Measurements from ENCODE around the gene SMCO3. TPM values are rescaled to one million over a fixed set of nuclear protein-coding genes. Genes with fewer than 3 reads are reported as not detected.

Gene SMCO3
- total and polyA plus RNA-seq, 2 of the 13 experiments (the other 11 are each of a cell fraction or from before 2014, with no cell fraction given) = 0.29 to 0.42 TPM

DNA sequence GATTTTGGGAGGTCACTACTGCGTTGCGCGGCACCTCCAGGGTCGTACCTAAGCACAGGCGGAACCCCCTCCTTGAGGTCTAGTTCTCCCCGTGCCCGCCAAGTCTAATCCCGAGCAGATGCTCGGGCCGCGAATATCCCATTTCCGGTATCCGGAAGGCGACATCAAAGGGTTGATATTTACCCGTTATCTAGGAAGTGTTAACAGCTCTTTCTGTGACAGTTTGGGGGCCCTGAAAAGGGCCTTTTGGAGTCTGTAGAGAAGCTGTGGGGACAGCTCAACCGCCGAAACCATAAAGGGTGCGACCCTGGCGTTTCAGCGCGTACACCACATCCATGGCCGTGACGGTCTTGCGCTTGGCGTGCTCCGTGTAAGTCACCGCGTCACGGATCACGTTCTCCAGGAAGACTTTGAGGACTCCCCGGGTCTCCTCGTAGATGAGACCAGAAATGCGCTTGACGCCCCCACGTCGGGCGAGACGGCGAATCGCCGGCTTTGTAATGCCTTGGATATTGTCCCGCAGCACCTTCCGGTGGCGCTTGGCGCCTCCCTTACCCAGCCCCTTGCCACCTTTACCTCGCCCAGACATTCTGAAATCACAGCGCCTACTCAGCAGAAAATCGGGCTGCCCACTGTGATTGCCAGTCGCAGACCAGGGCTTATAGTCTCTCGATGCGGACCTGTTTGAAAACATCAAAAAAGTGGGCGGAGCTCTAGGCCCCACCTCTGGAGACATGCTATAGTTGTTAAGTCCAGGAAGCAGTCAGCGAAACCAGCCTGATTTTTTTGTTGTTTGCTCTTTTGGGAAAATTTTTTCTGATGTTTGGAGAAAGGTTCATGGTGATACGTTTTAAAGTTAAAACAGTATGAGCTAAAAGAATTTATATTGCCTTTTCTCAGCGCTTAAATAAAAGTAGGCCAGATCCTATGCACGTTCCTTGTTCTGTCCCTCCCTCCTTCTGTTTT is 43.2 kb downstream of the SMCO3 start (continued):
- TF ChIP-seq ASH2L (IDR thresholded peaks at IDR 0.05; ENCODE audit: insufficient read length, low read depth, low read length) (peak; percentile 71), ZNF792 (CRISPR knock-in tag; IDR thresholded peaks at IDR 0.05) (peak; percentile 74), ZNF563 (CRISPR knock-in tag; IDR thresholded peaks at IDR 0.05) (peak; percentile 65; the same call in 1 of the 2 replicates), HOXA7 (CRISPR knock-in tag; IDR thresholded peaks at IDR 0.05) (no peak), AFF4 (CRISPR knock-in tag; IDR thresholded peaks at IDR 0.05) (no peak; the same call in none of the 2 replicates), SOX5 (CRISPR knock-in tag; IDR thresholded peaks at IDR 0.05; ENCODE audit: borderline replicate concordance) (peak; percentile 50; the same call in 1 of the 2 replicates), MBD4 (IDR thresholded peaks at IDR 0.05; ENCODE audit: borderline replicate concordance, low read length) (0 out of 2 replicates have a peak, but pooled peaks have one; percentile 74), PTBP1 (IDR thresholded peaks at IDR 0.05; ENCODE audit: low read depth, low read length, poor library complexity, severe bottlenecking) (no peak), STAG1 (CRISPR knock-in tag; IDR thresholded peaks at IDR 0.05) (no peak), MBNL3 (CRISPR knock-in tag; conservative IDR thresholded peaks at IDR 0.05) (no peak), ZBTB1 (CRISPR knock-in tag; IDR thresholded peaks at IDR 0.05; ENCODE audit: borderline replicate concordance) (no peak), ZNF143 (CRISPR knock-in tag; IDR thresholded peaks at IDR 0.05) (no peak; the same call in 1 of the 2 replicates), POLR2G (IDR thresholded peaks at IDR 0.05; ENCODE audit: low read depth, low read length) (peak; percentile 99), ZMYM4 (CRISPR knock-in tag; IDR thresholded peaks at IDR 0.05) (peak; percentile 92), ZNF12 (CRISPR knock-in tag; IDR thresholded peaks at IDR 0.05) (no peak; the same call in 1 of the 2 replicates)
- TF ChIP-seq, protein P1, sequence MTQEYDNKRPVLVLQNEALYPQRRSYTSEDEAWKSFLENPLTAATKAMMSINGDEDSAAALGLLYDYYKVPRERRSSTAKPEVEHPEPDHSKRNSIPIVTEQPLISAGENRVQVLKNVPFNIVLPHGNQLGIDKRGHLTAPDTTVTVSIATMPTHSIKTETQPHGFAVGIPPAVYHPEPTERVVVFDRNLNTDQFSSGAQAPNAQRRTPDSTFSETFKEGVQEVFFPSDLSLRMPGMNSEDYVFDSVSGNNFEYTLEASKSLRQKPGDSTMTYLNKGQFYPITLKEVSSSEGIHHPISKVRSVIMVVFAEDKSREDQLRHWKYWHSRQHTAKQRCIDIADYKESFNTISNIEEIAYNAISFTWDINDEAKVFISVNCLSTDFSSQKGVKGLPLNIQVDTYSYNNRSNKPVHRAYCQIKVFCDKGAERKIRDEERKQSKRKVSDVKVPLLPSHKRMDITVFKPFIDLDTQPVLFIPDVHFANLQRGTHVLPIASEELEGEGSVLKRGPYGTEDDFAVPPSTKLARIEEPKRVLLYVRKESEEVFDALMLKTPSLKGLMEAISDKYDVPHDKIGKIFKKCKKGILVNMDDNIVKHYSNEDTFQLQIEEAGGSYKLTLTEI (CRISPR knock-in tag; conservative IDR thresholded peaks at IDR 0.05) = no peak
- TF ChIP-seq, protein P2, sequence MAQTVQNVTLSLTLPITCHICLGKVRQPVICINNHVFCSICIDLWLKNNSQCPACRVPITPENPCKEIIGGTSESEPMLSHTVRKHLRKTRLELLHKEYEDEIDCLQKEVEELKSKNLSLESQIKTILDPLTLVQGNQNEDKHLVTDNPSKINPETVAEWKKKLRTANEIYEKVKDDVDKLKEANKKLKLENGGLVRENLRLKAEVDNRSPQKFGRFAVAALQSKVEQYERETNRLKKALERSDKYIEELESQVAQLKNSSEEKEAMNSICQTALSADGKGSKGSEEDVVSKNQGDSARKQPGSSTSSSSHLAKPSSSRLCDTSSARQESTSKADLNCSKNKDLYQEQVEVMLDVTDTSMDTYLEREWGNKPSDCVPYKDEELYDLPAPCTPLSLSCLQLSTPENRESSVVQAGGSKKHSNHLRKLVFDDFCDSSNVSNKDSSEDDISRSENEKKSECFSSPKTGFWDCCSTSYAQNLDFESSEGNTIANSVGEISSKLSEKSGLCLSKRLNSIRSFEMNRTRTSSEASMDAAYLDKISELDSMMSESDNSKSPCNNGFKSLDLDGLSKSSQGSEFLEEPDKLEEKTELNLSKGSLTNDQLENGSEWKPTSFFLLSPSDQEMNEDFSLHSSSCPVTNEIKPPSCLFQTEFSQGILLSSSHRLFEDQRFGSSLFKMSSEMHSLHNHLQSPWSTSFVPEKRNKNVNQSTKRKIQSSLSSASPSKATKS (CRISPR knock-in tag; IDR thresholded peaks at IDR 0.05) = no peak
- TF ChIP-seq, protein P3, sequence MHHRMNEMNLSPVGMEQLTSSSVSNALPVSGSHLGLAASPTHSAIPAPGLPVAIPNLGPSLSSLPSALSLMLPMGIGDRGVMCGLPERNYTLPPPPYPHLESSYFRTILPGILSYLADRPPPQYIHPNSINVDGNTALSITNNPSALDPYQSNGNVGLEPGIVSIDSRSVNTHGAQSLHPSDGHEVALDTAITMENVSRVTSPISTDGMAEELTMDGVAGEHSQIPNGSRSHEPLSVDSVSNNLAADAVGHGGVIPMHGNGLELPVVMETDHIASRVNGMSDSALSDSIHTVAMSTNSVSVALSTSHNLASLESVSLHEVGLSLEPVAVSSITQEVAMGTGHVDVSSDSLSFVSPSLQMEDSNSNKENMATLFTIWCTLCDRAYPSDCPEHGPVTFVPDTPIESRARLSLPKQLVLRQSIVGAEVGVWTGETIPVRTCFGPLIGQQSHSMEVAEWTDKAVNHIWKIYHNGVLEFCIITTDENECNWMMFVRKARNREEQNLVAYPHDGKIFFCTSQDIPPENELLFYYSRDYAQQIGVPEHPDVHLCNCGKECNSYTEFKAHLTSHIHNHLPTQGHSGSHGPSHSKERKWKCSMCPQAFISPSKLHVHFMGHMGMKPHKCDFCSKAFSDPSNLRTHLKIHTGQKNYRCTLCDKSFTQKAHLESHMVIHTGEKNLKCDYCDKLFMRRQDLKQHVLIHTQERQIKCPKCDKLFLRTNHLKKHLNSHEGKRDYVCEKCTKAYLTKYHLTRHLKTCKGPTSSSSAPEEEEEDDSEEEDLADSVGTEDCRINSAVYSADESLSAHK (CRISPR knock-in tag; IDR thresholded peaks at IDR 0.05; ENCODE audit: borderline replicate concordance) = no peak; the same call in 1 of the 2 replicates
